HG03064 (cell line): ENCODE data around the gene DAPK2.
A peak's percentile ranks its signal among the peaks of the same experiment; 100 is the strongest.
"Not testable (repeated sequence)": the region's sequence is repeated elsewhere in the genome, so short reads cannot be mapped to it uniquely, and the experiment has no call there.

Experiments
- ATAC-seq: cut with Tn5 transposase; IDR thresholded peaks from one replicate; pipeline ENCODE4 v1.9.1; 2021; ENCODE audit warnings: low read depth; ENCODE audit not compliant: unreplicated experiment

DAPK2 gene

GRCh38 chr15:63902671-63903035 is 143.6 kb downstream of the DAPK2 start:
- no peak for ATAC-seq

GRCh38 chr15:63901912-63902670 is 144.2 kb downstream of the DAPK2 start:
- no peak for ATAC-seq

GRCh38 chr15:63900306-63900705 is 146.0 kb downstream of the DAPK2 start:
- no peak for ATAC-seq

GRCh38 chr15:63899606-63900005 is 146.7 kb downstream of the DAPK2 start:
- ATAC-seq = not testable (repeated sequence)

- ATAC-seq = no peak
These were observed 147.1 kb downstream of the DAPK2 start for GRCh38 chr15:63899193-63899592.

GRCh38 chr15:63896336-63897115 is 149.8 kb downstream of the DAPK2 start:
- peak; percentile 56 for ATAC-seq

GRCh38 chr15:63895787-63896218 is 150.5 kb downstream of the DAPK2 start:
- ATAC-seq = no peak

- ATAC-seq = no peak
These were observed 151.1 kb downstream of the DAPK2 start for GRCh38 chr15:63895194-63895593.

- no peak for ATAC-seq
These were observed 151.7 kb downstream of the DAPK2 start for GRCh38 chr15:63894662-63894949.

GRCh38 chr15:63893866-63894661 is 152.2 kb downstream of the DAPK2 start:
- ATAC-seq = no peak

GRCh38 chr15:63892794-63893441 is 153.4 kb downstream of the DAPK2 start:
- no peak for ATAC-seq

GRCh38 chr15:63891768-63892133 is 154.5 kb downstream of the DAPK2 start:
- no peak for ATAC-seq

GRCh38 chr15:63891079-63891767 is 155.1 kb downstream of the DAPK2 start:
- ATAC-seq = no peak

GRCh38 chr15:63890617-63891016 is 155.7 kb downstream of the DAPK2 start:
- ATAC-seq = no peak

- no peak for ATAC-seq
These were observed 156.5 kb downstream of the DAPK2 start for GRCh38 chr15:63889831-63890230.

- ATAC-seq = no peak
These were observed 157.5 kb downstream of the DAPK2 start for GRCh38 chr15:63888823-63889222.

- no peak for ATAC-seq
These were observed 158.1 kb downstream of the DAPK2 start for GRCh38 chr15:63888146-63888545.

- no peak for ATAC-seq
These were observed 158.7 kb downstream of the DAPK2 start for GRCh38 chr15:63887630-63888029.

GRCh38 chr15:63884953-63885352 is 161.3 kb downstream of the DAPK2 start:
- ATAC-seq = no peak

- no peak for ATAC-seq
These were observed 164.9 kb downstream of the DAPK2 start for GRCh38 chr15:63881431-63881830.
